Activated naive CD8-positive, alpha-beta T cell treated with anti-CD3 and anti-CD28 coated beads, Interleukin-2, amount 50 U/mL, for 16 hours (primary cell): ENCODE data around the gene GHRHR.

ENCODE experiments used
- DNase-seq: peaks from one replicate; pipeline ENCODE4 v3.0.0-alpha.2; 2020; ENCODE audit warnings: low read depth, low spot score

Gene GHRHR

GRCh38 chr7:30928254-30928872 lies 35.4 kb upstream of the GHRHR start:
- no peak for DNase-seq

- no peak for DNase-seq
Observed at GRCh38 chr7:30929686-30930085, 34.1 kb upstream of the GHRHR start.

- no peak for DNase-seq
Observed at GRCh38 chr7:30930621-30931020, 33.1 kb upstream of the GHRHR start.

- no peak for DNase-seq
Observed at GRCh38 chr7:30931161-30931928, 32.4 kb upstream of the GHRHR start.

- DNase-seq, result no peak
Observed at GRCh38 chr7:30931929-30932540, 31.7 kb upstream of the GHRHR start.

GRCh38 chr7:30932562-30932961 lies 31.2 kb upstream of the GHRHR start:
- no peak for DNase-seq

GRCh38 chr7:30933124-30933974 lies 30.4 kb upstream of the GHRHR start:
- DNase-seq, result no peak

GRCh38 chr7:30934225-30934624 lies 29.5 kb upstream of the GHRHR start:
- DNase-seq, result no peak

GRCh38 chr7:30934732-30935568 lies 28.8 kb upstream of the GHRHR start:
- no peak for DNase-seq

- no peak for DNase-seq
Observed at GRCh38 chr7:30935569-30935877, 28.2 kb upstream of the GHRHR start.

- no peak for DNase-seq
Observed at GRCh38 chr7:30936650-30937245, 27.0 kb upstream of the GHRHR start.

GRCh38 chr7:30937416-30937815 lies 26.3 kb upstream of the GHRHR start:
- DNase-seq, result no peak

- peak; percentile 21 for DNase-seq
Observed at GRCh38 chr7:30938435-30939316, 25.1 kb upstream of the GHRHR start.

- no peak for DNase-seq
Observed at GRCh38 chr7:30941582-30942323, 22.0 kb upstream of the GHRHR start.

GRCh38 chr7:30950197-30950596 lies 13.6 kb upstream of the GHRHR start:
- DNase-seq, result no peak

- no peak for DNase-seq
Observed at GRCh38 chr7:30954914-30955313, 8.8 kb upstream of the GHRHR start.

GRCh38 chr7:30956704-30957103 lies 7.0 kb upstream of the GHRHR start:
- no peak for DNase-seq

GRCh38 chr7:30965372-30965771 lies 1.6 kb downstream of the GHRHR start:
- DNase-seq, result no peak

GRCh38 chr7:30965883-30966282 lies 2.1 kb downstream of the GHRHR start:
- no peak for DNase-seq
